ENCODE measurements around the gene AFG1L.
A peak's percentile ranks its signal among the peaks of the same experiment; 100 is the strongest.
"Not testable (repeated sequence)": the region's sequence is repeated elsewhere in the genome, so short reads cannot be mapped to it uniquely, and the experiment has no call there.

AFG1L gene

GRCh38 chr6:108526739-108527174 is 231.9 kb downstream of the AFG1L start:
- DNase-seq = peak; percentile 10

GRCh38 chr6:108528878-108529277 is 234.0 kb downstream of the AFG1L start:
- DNase-seq = no peak

- DNase-seq = no peak
Measured at GRCh38 chr6:108531332-108531731, 236.5 kb downstream of the AFG1L start.

GRCh38 chr6:108535114-108535742 is 240.4 kb downstream of the AFG1L start:
- DNase-seq = no peak

GRCh38 chr6:108535920-108536535 is 241.2 kb downstream of the AFG1L start:
- DNase-seq = not testable (repeated sequence)

GRCh38 chr6:108541843-108542759 is 247.2 kb downstream of the AFG1L start:
- DNase-seq = peak; percentile 68

- DNase-seq = no peak
Measured at GRCh38 chr6:108543175-108543940, 248.5 kb downstream of the AFG1L start.

- DNase-seq = no peak
Measured at GRCh38 chr6:108544606-108545005, 249.8 kb downstream of the AFG1L start.

GRCh38 chr6:108546079-108547049 is 251.5 kb downstream of the AFG1L start:
- DNase-seq = no peak

- DNase-seq = no peak
Measured at GRCh38 chr6:108549241-108549640, 254.4 kb downstream of the AFG1L start.

- no peak for DNase-seq
Measured at GRCh38 chr6:108549741-108550140, 254.9 kb downstream of the AFG1L start.

- no peak for DNase-seq
Measured at GRCh38 chr6:108550256-108550655, 255.4 kb downstream of the AFG1L start.

GRCh38 chr6:108555399-108556052 is 260.7 kb downstream of the AFG1L start:
- no peak for DNase-seq

GRCh38 chr6:108556250-108556649 is 261.4 kb downstream of the AFG1L start:
- DNase-seq = no peak

GRCh38 chr6:108556866-108557493 is 262.1 kb downstream of the AFG1L start:
- no peak for DNase-seq

- peak; percentile 63 for DNase-seq
Measured at GRCh38 chr6:108557494-108558371, 262.9 kb downstream of the AFG1L start.

GRCh38 chr6:108558372-108559096 is 263.7 kb downstream of the AFG1L start:
- DNase-seq = peak; percentile 96

GRCh38 chr6:108559097-108559883 is 264.4 kb downstream of the AFG1L start:
- DNase-seq = peak; percentile 85

Measured in activated CD4-positive, alpha-beta T cell treated with anti-CD3 and anti-CD28 coated beads, Interleukin-10, Interleukin-2, amounts not matched to agents 100 ng/mL and 50 ng/mL, durations not matched to agents 16 hours and 8 hours (primary cell).